Endothelial cell of umbilical vein (primary cell): ENCODE data around the gene SART1.

ENCODE experiments used
- EZH2 ChIP-seq: IDR thresholded peaks from 2 replicates; pipeline ENCODE4 v1.6.1; 2012; ENCODE audit warnings: borderline replicate concordance, low read depth, mild to moderate bottlenecking, moderate library complexity, low read length, inconsistent platforms; ENCODE audit not compliant: severe bottlenecking
- FOS ChIP-seq: IDR thresholded peaks from 2 replicates; pipeline ENCODE4 v1.6.1; 2011; ENCODE audit warnings: mild to moderate bottlenecking, low read length, moderate library complexity, borderline replicate concordance; ENCODE audit not compliant: insufficient read depth
- MYC ChIP-seq: IDR thresholded peaks from one replicate; pipeline ENCODE4 v1.6.1; 2011; ENCODE audit warnings: mild to moderate bottlenecking, low read depth, low read length
- POLR2A ChIP-seq: IDR thresholded peaks from 2 replicates; pipeline ENCODE4 v1.6.1; 2012; ENCODE audit warnings: low read depth, mild to moderate bottlenecking, control low read depth, low read length
- POLR2AphosphoS5 ChIP-seq: IDR thresholded peaks from 2 replicates; pipeline ENCODE4 v1.6.1; 2012; ENCODE audit warnings: low read depth, mild to moderate bottlenecking, control low read depth, low read length, moderate library complexity; ENCODE audit not compliant: insufficient read depth
- TF ChIP-seq, protein P1 (sequence below), 2 donors: IDR thresholded peaks; 1 replicate in 1 of 2; 2 replicates in 1 of 2; pipeline ENCODE4 v1.5.1; 2011; ENCODE audit warnings: low read length in 2 of 2, mild to moderate bottlenecking in 2 of 2, moderate library complexity in 2 of 2, control low read depth in 1 of 2, inconsistent platforms in 1 of 2, low read depth in 1 of 2; ENCODE audit not compliant: insufficient read depth in 1 of 2; ENCODE audit errors: extremely low read depth in 1 of 2
- TF ChIP-seq, protein P2 (sequence below): IDR thresholded peaks from 2 replicates; pipeline ENCODE4 v1.6.1; 2011; ENCODE audit not compliant: insufficient read depth, insufficient read length

DNA sequence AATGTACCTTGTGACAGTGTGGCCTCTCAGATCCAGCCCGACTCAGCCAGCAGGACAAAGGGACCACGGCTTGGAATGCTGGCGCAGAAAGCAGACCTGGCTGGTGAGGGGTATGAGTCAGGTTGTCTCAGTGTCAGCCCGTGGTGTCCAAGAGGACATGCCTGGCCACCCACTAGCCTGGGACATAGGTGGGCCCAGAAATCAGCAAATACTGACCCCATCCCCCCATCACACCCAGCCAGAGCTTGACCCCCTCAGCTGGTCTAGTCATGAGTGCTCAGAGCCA is 45.3 kb downstream of the SART1 start:
- TF ChIP-seq MYC (no peak), POLR2AphosphoS5 (no peak), EZH2 (no peak), POLR2A (no peak), FOS (no peak)
- TF ChIP-seq, protein P1, sequence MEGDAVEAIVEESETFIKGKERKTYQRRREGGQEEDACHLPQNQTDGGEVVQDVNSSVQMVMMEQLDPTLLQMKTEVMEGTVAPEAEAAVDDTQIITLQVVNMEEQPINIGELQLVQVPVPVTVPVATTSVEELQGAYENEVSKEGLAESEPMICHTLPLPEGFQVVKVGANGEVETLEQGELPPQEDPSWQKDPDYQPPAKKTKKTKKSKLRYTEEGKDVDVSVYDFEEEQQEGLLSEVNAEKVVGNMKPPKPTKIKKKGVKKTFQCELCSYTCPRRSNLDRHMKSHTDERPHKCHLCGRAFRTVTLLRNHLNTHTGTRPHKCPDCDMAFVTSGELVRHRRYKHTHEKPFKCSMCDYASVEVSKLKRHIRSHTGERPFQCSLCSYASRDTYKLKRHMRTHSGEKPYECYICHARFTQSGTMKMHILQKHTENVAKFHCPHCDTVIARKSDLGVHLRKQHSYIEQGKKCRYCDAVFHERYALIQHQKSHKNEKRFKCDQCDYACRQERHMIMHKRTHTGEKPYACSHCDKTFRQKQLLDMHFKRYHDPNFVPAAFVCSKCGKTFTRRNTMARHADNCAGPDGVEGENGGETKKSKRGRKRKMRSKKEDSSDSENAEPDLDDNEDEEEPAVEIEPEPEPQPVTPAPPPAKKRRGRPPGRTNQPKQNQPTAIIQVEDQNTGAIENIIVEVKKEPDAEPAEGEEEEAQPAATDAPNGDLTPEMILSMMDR (IDR thresholded peaks at IDR 0.05; ENCODE audit: extremely low read depth in 1 of 2, insufficient read depth in 1 of 2, low read depth in 1 of 2, low read length in 2 of 2) = no peak
- TF ChIP-seq, protein P2, sequence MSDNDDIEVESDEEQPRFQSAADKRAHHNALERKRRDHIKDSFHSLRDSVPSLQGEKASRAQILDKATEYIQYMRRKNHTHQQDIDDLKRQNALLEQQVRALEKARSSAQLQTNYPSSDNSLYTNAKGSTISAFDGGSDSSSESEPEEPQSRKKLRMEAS = no peak
